HepG2 (cell line): ENCODE results near the gene PATZ1. TPM values are rescaled to one million over a fixed set of nuclear protein-coding genes. Genes with fewer than 3 reads are reported as not detected.
A peak's percentile ranks its signal among the peaks of the same experiment; 100 is the strongest.

Experiments used
- AFF4 ChIP-seq: sonication (generic); formaldehyde crosslinking; IDR thresholded peaks from 2 replicates; pipeline ENCODE4 v1.4.0; 2020; ENCODE audit warnings: missing genetic modification reagents
- BATF2 ChIP-seq: sonication (generic); formaldehyde crosslinking; IDR thresholded peaks from 2 replicates; pipeline ENCODE4 v1.8.0; 2022; ENCODE audit warnings: mild to moderate bottlenecking, missing genetic modification reagents, moderate library complexity
- GABPA ChIP-seq, 2 experiments: IDR thresholded peaks; 2 replicates each; pipeline ENCODE4 v1.6.1; 2011 to 2016; ENCODE audit warnings: low read depth in 2 of 2, low read length in 1 of 2, missing biosample characterization in 1 of 2, missing genetic modification characterization in 1 of 2
- JUND ChIP-seq: sonication (generic); formaldehyde crosslinking; IDR thresholded peaks from 2 replicates; pipeline ENCODE4 v1.8.0; 2022; ENCODE audit warnings: mild to moderate bottlenecking, missing genetic modification reagents
- LCORL ChIP-seq, 2 experiments: fragments of 450-650 bp in 1 of 2; sonication (generic) in 1 of 2; formaldehyde crosslinking in 1 of 2; IDR thresholded peaks; 2 replicates each; pipeline versions ENCODE4 v1.5.0 to v1.6.1; 2017 to 2020; ENCODE audit warnings: antibody characterized with exemption in 1 of 2, missing genetic modification reagents in 1 of 2
- MAFK ChIP-seq, 2 experiments: IDR thresholded peaks in 1 of 2; conservative IDR thresholded peaks in 1 of 2; 2 replicates each; pipeline ENCODE4 v1.6.1; 2011; ENCODE audit warnings: improper control_type of control experiment in 2 of 2, low read length in 2 of 2
- MED1 ChIP-seq: sonication (generic); formaldehyde crosslinking; IDR thresholded peaks from 2 replicates; pipeline ENCODE4 v1.4.0; 2020; ENCODE audit warnings: missing genetic modification reagents
- MEF2D ChIP-seq: sonication (generic); formaldehyde crosslinking; IDR thresholded peaks from 2 replicates; pipeline ENCODE4 v1.5.1; 2020; ENCODE audit warnings: mild to moderate bottlenecking, missing genetic modification reagents
- MXD4 ChIP-seq: IDR thresholded peaks from 2 replicates; pipeline ENCODE4 v1.6.1; 2016; ENCODE audit warnings: mild to moderate bottlenecking, missing biosample characterization, missing genetic modification reagents
- MYC ChIP-seq: sonication (generic); formaldehyde crosslinking; IDR thresholded peaks from 2 replicates; pipeline ENCODE4 v1.9.0; 2021; ENCODE audit warnings: missing genetic modification reagents, borderline replicate concordance
- RBM22 ChIP-seq: fragments of 200-400 bp; formaldehyde crosslinking; optimal IDR thresholded peaks from 2 replicates; pipeline ENCODE3; 2017; ENCODE audit warnings: mild to moderate bottlenecking, low read length, moderate library complexity
- STAT5B ChIP-seq: sonication (generic); formaldehyde crosslinking; IDR thresholded peaks from 2 replicates; pipeline ENCODE4 v1.4.0; 2020; ENCODE audit warnings: missing genetic modification reagents
- TSC22D2 ChIP-seq: sonication (generic); formaldehyde crosslinking; IDR thresholded peaks from 2 replicates; pipeline ENCODE4 v1.5.1; 2020; ENCODE audit warnings: missing genetic modification reagents, mild to moderate bottlenecking, borderline replicate concordance
- ZFP41 ChIP-seq: sonication (generic); formaldehyde crosslinking; IDR thresholded peaks from 2 replicates; pipeline ENCODE4 v1.4.0; 2020; ENCODE audit warnings: mild to moderate bottlenecking, missing genetic modification reagents, borderline replicate concordance
- ZKSCAN5 ChIP-seq: sonication (generic); formaldehyde crosslinking; IDR thresholded peaks from 2 replicates; pipeline ENCODE4 v1.5.1; 2020; ENCODE audit warnings: mild to moderate bottlenecking, missing genetic modification reagents
- ZNF264 ChIP-seq: sonication (generic); formaldehyde crosslinking; IDR thresholded peaks from 2 replicates; pipeline ENCODE4 v1.4.0; 2020; ENCODE audit warnings: missing genetic modification reagents
- ZNF331 ChIP-seq: sonication (generic); formaldehyde crosslinking; IDR thresholded peaks from 2 replicates; pipeline ENCODE4 v1.4.0; 2020; ENCODE audit warnings: missing genetic modification reagents
- ZNF558 ChIP-seq: sonication (generic); formaldehyde crosslinking; IDR thresholded peaks from 2 replicates; pipeline ENCODE4 v1.9.0; 2022; ENCODE audit warnings: mild to moderate bottlenecking, missing genetic modification reagents, borderline replicate concordance
- ZNF605 ChIP-seq: sonication (generic); formaldehyde crosslinking; IDR thresholded peaks from 2 replicates; pipeline ENCODE4 v1.8.0; 2022; ENCODE audit warnings: mild to moderate bottlenecking, missing genetic modification reagents
- ZNF619 ChIP-seq: sonication (generic); formaldehyde crosslinking; IDR thresholded peaks from 2 replicates; pipeline ENCODE4 v1.4.0; 2020; ENCODE audit warnings: mild to moderate bottlenecking, missing genetic modification reagents
- polyA plus RNA-seq, 8 experiments: library from polyadenylated mRNA; depleted of rRNA in 3 of 8; stranded (reverse) in 7 of 8; unstranded in 1 of 8; fragments of >200 nt; fragmentation: Illumina TruSeq in 4 of 8; extraction: Trizol in 4 of 8; gene quantifications; 2 replicates each; pipeline versions ENCODE4 v1.2.1 to v1.2.3, GENCODE V29; 2011 to 2016; ENCODE audit warnings: low read depth in 4 of 8, missing spikeins in 1 of 8, mixed read lengths in 1 of 8; ENCODE audit not compliant: insufficient read depth in 1 of 8
- total RNA-seq, 5 experiments: library from RNA; depleted of rRNA; stranded (reverse); fragments of >200 nt; fragmentation: Illumina TruSeq; extraction: Trizol; gene quantifications; 2 replicates each; pipeline ENCODE4 v1.2.3, GENCODE V29; 2016; ENCODE audit warnings: low read depth in 1 of 5
- TF ChIP-seq, protein P1 (sequence below): sonication (generic); formaldehyde crosslinking; conservative IDR thresholded peaks from 2 replicates; pipeline ENCODE4 v1.4.0; 2020; ENCODE audit warnings: missing genetic modification reagents
- TF ChIP-seq, protein P2 (sequence below): sonication (generic); IDR thresholded peaks from 2 replicates; pipeline ENCODE4 v1.6.1; 2016; ENCODE audit warnings: low read depth, borderline replicate concordance

The PATZ1 gene
- total and polyA plus RNA-seq, 2 of the 13 experiments (the other 11 are each of a cell fraction or from before 2014, with no cell fraction given) = 24.9 to 30.5 TPM

- TF ChIP-seq MXD4 (no peak), ZKSCAN5 (CRISPR knock-in tag) (no peak), AFF4 (0 out of 2 replicates have a peak, but pooled peaks have one; percentile 57), MYC (CRISPR knock-in tag) (no peak), ZNF558 (CRISPR knock-in tag) (no peak), ZNF264 (CRISPR knock-in tag) (peak; percentile 28; the same call in 1 of the 2 replicates), TSC22D2 (CRISPR knock-in tag) (no peak), LCORL (IDR thresholded peaks at IDR 0.05) (no peak), LCORL (CRISPR knock-in tag; IDR thresholded peaks at IDR 0.05) (no peak), ZFP41 (CRISPR knock-in tag) (no peak), MED1 (CRISPR knock-in tag) (0 out of 2 replicates have a peak, but pooled peaks have one; percentile 21), ZNF605 (no peak), STAT5B (no peak), MEF2D (no peak), MAFK (conservative IDR thresholded peaks at IDR 0.05 in 1 of 2, IDR thresholded peaks at IDR 0.05 in 1 of 2; ENCODE audit: low read length in 2 of 2) (no peak), GABPA (IDR thresholded peaks at IDR 0.05; ENCODE audit: low read depth, low read length) (no peak), GABPA (CRISPR knock-in tag; IDR thresholded peaks at IDR 0.05; ENCODE audit: low read depth) (peak; percentile 49; the same call in 1 of the 2 replicates), ZNF331 (no peak), RBM22 (no peak), JUND (CRISPR knock-in tag) (no peak), BATF2 (no peak), ZNF619 (no peak)
- TF ChIP-seq, protein P1, sequence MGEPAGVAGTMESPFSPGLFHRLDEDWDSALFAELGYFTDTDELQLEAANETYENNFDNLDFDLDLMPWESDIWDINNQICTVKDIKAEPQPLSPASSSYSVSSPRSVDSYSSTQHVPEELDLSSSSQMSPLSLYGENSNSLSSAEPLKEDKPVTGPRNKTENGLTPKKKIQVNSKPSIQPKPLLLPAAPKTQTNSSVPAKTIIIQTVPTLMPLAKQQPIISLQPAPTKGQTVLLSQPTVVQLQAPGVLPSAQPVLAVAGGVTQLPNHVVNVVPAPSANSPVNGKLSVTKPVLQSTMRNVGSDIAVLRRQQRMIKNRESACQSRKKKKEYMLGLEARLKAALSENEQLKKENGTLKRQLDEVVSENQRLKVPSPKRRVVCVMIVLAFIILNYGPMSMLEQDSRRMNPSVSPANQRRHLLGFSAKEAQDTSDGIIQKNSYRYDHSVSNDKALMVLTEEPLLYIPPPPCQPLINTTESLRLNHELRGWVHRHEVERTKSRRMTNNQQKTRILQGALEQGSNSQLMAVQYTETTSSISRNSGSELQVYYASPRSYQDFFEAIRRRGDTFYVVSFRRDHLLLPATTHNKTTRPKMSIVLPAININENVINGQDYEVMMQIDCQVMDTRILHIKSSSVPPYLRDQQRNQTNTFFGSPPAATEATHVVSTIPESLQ (CRISPR knock-in tag) = no peak
- TF ChIP-seq, protein P2, sequence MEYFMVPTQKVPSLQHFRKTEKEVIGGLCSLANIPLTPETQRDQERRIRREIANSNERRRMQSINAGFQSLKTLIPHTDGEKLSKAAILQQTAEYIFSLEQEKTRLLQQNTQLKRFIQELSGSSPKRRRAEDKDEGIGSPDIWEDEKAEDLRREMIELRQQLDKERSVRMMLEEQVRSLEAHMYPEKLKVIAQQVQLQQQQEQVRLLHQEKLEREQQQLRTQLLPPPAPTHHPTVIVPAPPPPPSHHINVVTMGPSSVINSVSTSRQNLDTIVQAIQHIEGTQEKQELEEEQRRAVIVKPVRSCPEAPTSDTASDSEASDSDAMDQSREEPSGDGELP = peak; percentile 35; the same call in 1 of the 2 replicates
Observed at GRCh38 chr22:31343235-31344191, 2.6 kb downstream of the PATZ1 start (continued).
